Caki2 (cell line): ENCODE results near the gene MRTFA. TPM values are rescaled to one million over a fixed set of nuclear protein-coding genes. Genes with fewer than 3 reads are reported as not detected.

Experiments used
- DNase-seq: peaks from one replicate; pipeline ENCODE4 v3.0.0-alpha.2; 2015; ENCODE audit warnings: low read depth
- in situ Hi-C: cut with HindIII; loops from 2 replicates; pipeline ENCODE4 v1.10.0; 2016; ENCODE audit warnings: low sequenced_read_pairs, low pct_unique_long_range_greater_than_20kb, mixed read lengths
- total RNA-seq: library from RNA; depleted of rRNA; stranded (reverse); fragments of >200 nt; shearing (Covaris generic); gene quantifications from 2 replicates; pipeline ENCODE4 v1.2.3, GENCODE V29; 2014; ENCODE audit warnings: low replicate concordance

The MRTFA gene
- total RNA-seq, 1 experiment from 2014 or later: 24.6 TPM

DNA sequence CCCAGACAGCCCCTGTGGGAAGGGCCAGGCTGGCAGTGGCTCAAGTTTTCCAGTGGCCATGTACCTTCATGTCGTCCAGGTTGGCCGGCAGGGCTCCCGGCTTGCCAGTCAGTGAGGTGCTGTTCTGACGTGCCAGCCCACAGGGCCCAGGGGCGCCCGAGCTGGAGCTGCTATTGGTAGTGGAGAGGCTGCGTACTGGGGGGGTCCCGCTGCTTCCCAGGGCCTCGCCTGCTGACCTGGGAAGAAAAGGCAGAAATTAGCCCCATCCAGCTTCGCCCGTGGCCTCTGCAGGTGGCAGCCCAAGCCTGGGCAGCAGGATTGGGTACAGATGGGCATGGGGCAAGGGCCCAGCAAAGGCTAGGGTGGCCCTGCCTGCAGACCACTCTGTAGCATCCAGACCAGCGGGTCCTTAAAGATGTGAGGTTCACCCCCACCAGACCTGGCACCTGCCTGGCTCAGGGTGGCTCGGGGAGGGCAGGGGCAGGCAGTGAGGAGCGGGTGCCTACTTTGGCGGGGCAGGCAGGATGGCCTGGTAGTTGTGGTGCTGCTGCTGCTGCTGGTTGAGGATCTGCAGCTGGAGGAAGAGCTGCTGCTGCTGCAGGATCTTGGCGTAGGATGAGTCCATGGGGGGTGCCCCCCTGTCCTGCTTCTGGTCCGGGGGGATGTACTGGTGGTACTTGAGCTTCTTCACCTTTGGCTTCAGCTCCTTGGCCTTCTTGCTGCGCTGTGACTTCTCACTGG is 216.0 kb downstream of the MRTFA start:
- in situ Hi-C loops: no loop called here

DNA sequence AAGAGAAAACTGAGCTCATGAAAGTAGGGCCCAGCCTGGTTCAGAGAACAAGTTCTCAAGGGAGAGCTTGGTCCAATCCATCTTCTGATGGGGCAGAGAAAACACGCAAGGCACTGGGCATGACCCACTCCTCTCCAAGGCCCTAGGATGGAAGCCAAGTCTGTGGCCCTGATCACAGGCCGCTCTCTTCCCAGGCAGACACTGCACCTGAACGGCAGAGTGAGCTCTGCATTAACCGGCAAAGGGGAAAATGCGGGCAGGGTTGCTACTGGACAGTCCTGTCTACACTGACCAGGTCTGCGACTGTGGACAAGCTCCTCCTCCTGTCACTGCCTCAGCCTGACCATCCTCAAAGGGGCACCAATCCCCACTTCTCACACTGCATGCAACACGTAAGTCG is 216.8 kb downstream of the MRTFA start:
- no peak for DNase-seq
- in situ Hi-C loops: no loop called here

More for the DNA sequence above, 216.0 kb downstream of the MRTFA start:
- DNase-seq: no peak

- in situ Hi-C loops: no loop called here
Measured at GRCh38 chr22:40418366-40419201, 217.9 kb downstream of the MRTFA start.

GRCh38 chr22:40417881-40418280 is 218.6 kb downstream of the MRTFA start:
- no peak for DNase-seq
- in situ Hi-C loops: no loop called here

More at GRCh38 chr22:40418366-40419201, 217.9 kb downstream of the MRTFA start:
- DNase-seq: no peak

GRCh38 chr22:40417041-40417440 is 219.5 kb downstream of the MRTFA start:
- in situ Hi-C loops: no loop called here
- no peak for DNase-seq

DNA sequence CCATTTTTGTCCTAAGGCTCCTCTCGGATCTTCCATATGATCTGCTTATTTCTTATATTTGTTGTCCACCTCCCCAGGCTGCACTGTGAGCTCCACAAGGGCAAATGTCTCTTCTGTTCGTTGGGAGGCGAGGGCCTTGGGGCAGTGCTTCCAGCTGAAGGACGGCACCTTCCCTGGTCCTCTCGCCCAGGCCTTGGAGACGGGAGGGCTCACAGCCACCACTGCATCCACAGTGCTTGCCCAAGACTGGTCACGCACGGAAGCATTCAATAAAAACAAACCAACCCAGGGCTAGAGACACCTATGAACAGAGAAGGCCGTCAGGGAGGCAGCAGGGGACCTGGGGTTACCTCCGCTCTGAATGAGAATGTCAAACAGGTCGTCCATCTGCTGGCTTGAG is 219.9 kb downstream of the MRTFA start:
- no peak for DNase-seq
- in situ Hi-C loops: no loop called here

DNA sequence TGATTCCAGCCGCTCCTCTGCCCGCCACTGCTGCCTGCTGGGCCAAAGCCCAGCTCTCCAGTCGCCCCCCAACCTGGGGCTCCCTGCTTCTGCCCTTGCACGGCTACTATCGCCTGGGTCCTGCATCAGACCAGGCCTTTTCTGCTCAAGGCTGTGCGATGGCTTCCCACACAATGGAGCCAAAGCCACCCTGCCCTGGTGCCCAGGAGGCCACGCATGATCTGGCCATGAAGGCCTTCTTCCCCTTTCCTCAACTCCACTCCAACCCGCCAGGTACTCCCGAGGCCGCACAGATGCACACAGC is 220.3 kb downstream of the MRTFA start:
- in situ Hi-C loops: no loop called here

DNA sequence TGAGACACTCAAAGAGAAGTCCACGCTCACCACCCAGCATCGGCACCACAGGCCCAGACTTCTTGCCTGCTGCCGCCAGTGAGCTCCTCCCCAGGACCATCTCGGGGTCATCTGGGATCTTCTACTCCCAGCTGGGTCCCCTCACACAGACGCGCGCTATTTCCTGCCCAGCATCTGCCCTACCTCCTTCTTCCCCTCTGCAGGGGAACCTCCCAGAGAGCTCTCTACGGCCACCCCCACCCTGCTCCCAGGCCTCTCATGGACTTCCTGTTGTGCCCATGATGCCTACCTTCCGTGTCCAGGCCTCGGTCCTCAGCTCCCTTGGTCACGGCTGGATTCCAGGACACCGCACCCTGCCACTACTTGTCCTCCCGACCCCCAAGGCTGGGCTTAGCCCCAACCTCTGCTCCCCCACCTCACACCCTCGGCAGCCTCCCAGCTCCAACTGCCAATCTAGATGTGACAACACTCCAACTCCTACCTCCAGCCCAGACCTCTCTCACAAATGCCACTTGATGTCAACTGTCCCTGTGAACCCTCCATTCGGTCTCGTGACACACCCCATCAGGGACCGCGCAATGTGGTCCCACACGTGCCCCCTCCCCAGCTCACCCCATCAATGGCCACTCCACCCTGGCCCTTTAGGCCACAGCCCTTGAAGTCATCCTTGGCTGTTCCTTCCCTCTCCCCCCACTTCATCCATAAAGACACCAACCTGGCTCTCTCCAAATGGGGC is 220.8 kb downstream of the MRTFA start:
- no peak for DNase-seq
- in situ Hi-C loops: no loop called here

More for the DNA sequence above, 220.3 kb downstream of the MRTFA start:
- no peak for DNase-seq

DNA sequence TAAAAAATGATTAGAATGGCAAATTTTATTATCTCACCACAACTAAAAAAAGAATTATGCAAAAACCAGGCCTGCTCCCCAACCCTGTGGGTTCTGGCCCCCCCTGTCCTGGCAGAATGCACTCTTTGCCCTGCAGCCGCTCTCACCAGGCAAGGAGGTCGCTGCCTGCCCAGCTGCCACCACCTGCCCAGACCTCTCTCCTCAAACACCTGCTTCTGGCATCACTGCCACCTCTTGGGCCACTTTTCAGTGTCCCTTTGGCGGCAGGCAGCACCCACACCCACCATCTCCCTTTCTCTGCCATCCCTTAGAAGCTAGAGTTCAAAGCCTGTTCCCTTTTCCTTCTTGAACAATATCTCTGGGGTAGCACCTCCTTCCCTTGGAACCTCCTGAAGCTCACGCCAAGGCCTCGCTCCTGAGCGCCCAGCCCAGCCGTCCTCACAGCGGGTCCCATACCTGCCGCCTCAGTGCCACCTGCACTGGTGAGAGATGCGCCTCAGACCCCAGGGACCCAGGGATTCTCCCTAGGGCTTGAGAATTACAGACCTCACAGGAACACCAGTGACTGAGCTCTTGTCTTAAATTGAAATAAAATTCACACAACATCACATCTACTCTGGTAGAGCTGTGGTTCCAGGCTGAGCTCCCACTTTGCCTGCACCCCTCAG is 221.5 kb downstream of the MRTFA start:
- in situ Hi-C loops: no loop called here

DNA sequence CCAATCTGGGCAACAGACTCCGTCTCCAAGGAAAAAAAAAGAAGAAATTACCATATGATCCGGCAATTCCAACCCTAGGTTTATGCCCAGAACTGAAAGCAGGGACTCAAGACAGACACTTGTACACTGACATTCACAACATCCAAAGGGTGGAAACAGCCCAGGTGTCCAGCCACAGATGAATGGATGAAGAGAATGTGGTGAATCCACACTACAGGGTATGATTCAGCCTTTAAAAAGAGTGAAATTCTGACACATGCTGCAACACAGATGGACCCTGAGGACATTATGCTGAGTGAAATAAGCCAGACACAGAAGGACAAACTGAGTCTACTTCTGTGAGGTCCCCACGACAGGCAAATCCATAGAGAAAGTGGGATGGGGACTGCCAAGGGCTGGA is 222.2 kb downstream of the MRTFA start:
- peak; percentile 16 for DNase-seq
- in situ Hi-C loops: no loop called here

More for the DNA sequence above, 221.5 kb downstream of the MRTFA start:
- DNase-seq: no peak

- no peak for DNase-seq
- in situ Hi-C loops: no loop called here
Measured at GRCh38 chr22:40413873-40414272, 222.6 kb downstream of the MRTFA start.

GRCh38 chr22:40412441-40412840 is 224.1 kb downstream of the MRTFA start:
- in situ Hi-C loops: no loop called here
- no peak for DNase-seq

GRCh38 chr22:40411506-40411861 is 225.0 kb downstream of the MRTFA start:
- in situ Hi-C loops: no loop called here

GRCh38 chr22:40410731-40411505 is 225.6 kb downstream of the MRTFA start:
- DNase-seq: no peak
- in situ Hi-C loops: no loop called here

More at GRCh38 chr22:40411506-40411861, 225.0 kb downstream of the MRTFA start:
- no peak for DNase-seq

GRCh38 chr22:40410272-40410671 is 226.2 kb downstream of the MRTFA start:
- in situ Hi-C loops: no loop called here
- DNase-seq: no peak

DNA sequence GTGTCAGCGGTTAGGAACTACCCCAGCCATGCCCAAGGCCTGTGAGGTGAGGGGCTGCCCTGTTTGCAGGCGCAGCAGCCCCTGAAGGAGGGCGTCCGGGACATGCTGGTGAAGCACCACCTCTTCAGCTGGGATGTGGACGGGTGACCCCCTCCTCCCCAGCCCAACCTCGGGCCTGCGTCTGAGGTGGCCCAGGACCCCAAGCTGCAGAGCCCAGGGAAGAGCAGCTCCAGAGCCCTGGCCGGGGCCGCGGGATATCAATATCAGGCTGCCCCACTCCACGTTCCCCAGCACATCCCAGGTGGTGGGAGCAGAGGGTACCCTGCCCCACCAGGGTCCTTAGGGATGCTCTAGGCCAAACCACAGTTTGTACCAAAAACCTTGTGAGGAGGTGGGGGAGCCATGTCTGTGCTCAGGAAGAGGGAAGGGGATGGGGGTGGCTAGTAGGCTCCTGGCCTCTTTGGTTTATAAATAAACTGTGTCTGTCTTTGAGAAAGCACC is 226.9 kb downstream of the MRTFA start:
- DNase-seq: no peak
- in situ Hi-C loops: no loop called here

GRCh38 chr22:40408718-40409612 is 227.6 kb downstream of the MRTFA start:
- in situ Hi-C loops: no loop called here
- DNase-seq: no peak
